Mesenteric fat pad (tissue), 1 donor: Measurements from ENCODE around the gene ST7. TPM values are rescaled to one million over a fixed set of nuclear protein-coding genes. Genes with fewer than 3 reads are reported as not detected.

Experiments used
- DNase-seq: peaks from one replicate; pipeline ENCODE4 v3.0.0-alpha.2; 2020; ENCODE audit warnings: low spot score
- microRNA-seq: library from miRNA; unstranded; fragments of <30 nt; microRNA quantifications from one replicate; pipeline ENCODE4 v1.2.0, GENCODE V29; 2020; ENCODE audit warnings: borderline number of aligned reads
- total RNA-seq: library from RNA; stranded (reverse); fragmentation: NEBNext Ultra II Directional; extraction: Animal tissue kit (Norgen Biotek cat#: 25700); gene quantifications from one replicate; pipeline ENCODE4 v1.2.1, GENCODE V29; 2021
- donor health status: DM: yes; HTN: yes; CAD: no.

Gene ST7
- total RNA-seq, 1 donor from 2014 or later = 17.3 TPM

DNA sequence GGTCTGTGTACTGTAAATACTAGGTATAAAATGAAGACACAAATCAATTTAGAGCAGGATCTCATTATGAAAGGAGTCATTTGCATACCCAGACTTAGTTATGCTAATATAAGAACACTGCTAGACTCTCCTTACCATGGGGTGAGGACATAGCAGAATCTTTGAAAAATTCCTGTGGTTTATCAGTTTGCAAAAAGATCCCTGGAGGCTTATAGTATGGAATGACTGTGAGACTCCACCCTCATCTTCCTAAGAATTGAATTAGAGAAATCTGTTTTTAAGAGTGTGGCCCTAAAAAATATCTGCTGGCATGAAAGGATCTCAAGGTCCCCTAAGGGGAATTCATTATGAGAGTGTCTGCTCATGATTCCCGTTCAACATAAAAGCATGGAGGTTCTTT is 306.3 kb downstream of the ST7 start:
- no peak for DNase-seq

DNA sequence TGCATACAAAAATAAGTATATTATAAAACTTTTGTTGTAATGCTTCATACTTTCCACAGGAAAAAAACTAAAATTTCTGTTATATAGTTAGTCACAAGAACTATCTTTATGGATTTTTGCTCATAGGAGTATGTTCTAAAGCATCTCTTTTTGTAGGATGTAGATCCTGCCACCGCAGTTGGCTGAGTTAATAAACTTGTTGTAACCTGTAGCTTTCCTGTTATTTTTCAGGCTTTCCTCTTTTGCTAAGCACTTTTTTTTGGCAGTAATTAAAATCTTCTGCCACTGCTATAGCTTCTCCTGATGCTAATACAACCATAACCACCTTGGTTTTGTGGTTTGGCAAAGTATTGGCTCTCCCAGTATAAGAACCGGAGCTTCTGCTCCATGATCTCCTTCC is 309.2 kb downstream of the ST7 start:
- no peak for DNase-seq

DNA sequence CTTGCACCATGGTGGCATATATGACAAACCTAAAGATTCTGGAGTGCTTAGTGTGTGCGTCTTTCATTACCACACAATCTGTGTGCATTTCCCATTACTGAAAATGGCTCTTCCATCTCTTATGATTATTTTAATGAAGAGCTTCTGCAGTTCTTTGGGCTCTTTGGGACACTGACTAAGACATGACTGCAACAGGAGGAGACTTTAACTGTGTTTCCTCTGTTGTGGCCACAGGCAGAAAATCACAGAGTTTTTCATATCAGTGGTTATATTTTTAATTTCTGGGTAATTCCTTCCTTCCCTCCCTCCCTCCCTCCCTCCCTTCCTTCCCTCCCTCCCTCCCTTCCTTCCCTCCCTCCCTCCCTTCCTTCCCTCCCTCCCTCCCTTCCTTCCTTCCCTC is 311.4 kb downstream of the ST7 start:
- no peak for DNase-seq

DNA sequence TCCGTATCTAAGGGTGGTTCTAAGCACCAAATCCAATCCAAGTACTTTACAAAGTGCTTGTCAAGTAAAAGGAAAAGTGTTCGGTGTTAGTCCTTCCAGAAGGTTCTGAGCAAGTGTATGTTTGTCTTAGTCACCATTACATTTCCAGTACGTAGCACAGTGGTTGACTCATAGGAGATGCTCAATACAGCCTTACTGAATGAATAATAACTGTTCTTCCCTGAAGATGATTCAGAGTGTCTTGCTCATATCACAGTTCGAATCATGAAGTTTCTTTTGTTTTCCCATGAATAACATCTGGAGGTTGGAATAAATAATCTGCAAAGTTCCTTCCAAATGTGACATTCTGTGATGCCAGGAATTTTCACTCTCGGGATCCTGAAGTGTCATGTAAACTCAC is 316.1 kb downstream of the ST7 start:
- no peak for DNase-seq

DNA sequence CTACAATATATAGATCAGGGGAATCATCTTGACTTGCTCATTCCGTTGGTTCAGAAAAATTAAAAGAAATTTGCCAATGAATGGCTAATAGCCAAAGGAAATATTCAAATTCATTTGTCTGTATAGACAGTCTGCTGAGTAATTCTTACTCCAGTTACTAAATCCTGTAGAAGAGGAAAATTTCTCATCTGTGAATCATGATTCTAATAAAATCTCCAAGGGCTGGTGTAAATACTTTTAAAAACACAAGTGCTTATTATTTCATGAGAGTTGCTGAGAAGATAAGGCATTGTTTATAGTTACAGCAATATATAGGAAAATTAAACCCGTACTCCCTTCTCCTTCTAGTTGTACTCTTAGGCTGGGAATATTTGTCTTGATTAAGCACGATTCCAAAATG is 316.6 kb downstream of the ST7 start:
- no peak for DNase-seq

DNA sequence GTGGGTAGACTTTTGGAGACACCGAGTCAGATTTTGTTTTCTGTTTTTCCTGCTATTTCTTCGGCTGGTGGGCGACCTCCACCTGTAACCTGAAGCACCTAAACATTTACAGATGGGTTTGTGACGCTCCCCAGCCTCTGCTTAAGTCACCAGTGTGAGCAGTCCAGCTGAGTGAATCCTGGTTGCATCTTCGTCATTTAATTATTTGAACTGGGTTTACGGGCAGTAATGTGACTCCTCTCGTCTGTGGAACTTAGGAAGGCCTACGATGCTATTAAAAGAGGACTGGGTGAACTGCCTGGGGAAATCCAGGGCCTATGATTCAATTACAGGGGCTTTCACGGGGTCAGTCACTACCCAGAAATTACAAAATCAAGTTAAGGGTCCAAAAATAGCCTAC is 317.1 kb downstream of the ST7 start:
- no peak for DNase-seq

DNA sequence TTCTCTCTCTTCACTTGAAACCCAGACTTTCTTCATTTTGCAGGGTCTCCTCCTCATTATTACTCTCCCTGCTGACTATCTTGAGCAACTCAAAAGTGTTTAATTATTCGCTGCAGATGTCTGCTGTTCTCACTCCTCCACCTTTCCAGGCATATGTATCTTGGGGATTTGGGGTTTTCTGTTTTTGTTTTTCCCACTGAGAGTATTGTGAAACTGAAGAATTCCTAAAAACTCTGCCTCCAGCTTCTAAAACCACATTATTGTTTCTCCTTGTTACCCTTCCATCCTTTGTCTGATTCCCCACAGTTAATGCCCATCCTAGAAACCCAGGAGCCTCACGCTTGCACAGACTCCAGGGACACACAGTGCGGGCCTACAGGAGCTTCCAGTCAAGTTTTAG is 318.3 kb downstream of the ST7 start:
- no peak for DNase-seq

DNA sequence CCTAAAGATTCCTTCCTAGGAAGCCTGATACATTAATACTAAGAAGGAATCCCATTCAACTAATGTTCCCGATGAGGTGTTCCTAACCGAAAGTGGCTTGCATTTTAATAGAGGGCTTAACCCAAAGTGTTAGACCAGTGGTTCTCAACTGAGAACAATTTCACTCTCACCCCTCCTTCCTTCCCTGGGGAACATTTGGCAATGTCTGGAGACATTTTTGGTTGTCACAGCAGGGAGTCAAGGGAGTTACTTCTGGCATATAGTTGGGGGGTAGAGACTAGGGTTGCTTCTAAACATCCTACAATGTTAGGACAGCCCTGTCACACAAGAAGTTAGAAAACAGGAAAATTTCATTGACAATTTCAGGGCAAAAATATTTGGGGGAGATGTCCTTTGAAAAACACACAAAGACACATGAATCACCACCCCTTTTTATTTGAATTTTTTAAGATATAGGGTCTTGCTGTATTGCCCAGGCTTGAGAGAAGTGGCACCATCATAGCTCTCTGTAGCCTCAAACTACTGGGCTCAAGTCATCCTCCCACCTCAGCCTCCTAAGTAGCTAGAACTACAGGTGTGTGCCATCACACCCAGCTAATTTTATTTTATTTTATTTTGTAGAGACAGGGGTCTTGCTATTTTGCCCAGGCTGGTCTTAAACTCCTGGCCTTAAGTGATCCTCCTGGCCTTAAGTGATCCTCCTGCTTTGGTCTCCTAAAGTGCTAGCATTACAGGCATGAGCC is 318.9 kb downstream of the ST7 start:
- no peak for DNase-seq

DNA sequence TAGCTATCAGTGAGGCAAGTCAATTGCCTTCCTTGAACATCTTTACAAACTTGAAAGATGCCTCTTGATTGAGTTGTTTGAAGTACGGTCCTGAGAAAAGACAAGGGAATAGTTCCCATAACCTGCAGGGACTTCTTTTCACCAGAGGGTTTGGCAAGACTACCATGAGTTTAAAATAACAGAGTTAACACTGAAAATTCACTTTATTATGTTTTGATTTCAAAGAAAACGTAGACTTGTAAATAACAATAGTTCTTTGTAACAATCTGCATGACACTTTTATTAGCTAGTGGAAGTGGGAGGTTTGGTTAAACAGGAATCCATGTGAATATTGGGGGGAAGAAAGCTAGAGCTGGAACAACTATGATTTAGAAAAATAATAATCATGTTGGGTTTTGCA is 320.0 kb downstream of the ST7 start:
- DNase-seq = no peak

DNA sequence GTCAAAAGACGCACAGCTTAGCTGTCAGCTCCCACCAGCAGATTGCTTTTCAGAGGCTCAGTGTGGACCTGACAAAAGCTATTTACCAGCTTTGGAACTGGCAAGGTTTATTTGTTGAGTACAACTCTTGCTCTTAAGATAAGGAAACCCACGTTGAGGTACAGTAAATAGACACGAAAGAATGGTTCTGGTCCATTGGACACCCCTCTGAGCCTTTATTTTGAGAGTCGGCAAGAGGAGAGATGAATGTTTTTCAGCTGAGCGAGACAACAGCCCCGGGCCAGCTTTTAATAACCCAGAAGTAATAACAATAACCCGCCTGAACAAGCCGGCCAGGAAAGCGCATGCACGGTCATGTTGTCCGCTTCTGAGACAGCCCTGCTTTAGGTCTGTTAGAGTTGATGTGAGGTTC is 320.5 kb downstream of the ST7 start:
- no peak for DNase-seq

DNA sequence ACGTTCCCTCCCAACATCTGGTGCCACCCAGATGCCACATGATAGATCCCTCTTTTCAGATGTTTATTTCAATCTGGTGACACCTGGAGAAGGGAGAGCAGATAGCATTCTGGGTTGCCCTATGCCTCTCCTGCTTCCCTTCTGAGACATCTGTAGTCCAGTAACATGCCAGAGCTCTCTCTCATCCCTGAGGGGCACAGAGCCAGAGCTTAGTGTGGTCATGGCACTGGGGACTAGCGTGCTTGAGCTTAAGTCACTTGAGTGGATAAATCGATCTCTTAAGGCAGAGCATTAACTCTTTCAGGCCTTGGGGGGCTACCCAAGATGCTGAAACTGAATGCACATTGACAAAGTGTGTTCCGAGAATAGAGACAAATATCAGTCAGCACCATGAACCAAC is 321.6 kb downstream of the ST7 start:
- DNase-seq = no peak

DNA sequence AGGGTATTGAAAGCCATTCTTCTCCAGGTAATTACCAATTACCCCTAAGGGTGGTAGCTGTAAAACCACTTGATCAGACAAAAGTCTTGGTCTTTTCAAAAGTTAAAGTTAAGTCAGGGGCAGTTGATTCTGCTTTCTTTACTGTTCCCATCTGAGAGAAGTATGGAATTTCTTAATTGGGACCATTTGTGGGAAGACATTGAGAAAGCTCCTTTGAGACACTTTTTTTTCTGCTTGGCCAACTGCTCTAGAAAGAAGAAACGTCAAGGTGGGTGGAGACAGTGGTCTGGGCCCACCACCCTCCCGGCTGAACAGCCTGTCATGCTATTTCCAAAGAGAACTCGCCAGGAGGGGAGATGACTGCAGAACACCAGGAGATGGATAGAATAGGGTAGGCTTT is 324.3 kb downstream of the ST7 start:
- DNase-seq = no peak

DNA sequence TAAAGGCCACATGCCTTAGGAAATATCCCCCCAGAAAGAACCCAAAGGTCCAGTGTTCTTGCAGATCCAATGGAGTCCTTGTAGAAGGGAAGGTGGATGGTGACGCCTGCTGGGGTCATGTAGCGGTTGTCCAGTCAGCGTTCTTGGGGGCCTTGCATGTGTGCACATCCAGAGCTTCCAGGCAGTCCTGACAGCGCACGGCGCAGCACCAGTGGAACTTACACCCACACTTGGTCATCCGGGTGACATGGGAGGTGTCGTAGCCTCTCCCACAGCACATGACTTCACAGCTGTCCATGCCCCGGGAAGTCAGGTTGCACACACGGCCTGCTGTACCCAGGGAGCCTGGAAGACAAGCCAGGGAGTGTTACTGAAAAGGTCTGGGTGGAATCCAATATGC is 324.7 kb downstream of the ST7 start:
- DNase-seq = no peak

DNA sequence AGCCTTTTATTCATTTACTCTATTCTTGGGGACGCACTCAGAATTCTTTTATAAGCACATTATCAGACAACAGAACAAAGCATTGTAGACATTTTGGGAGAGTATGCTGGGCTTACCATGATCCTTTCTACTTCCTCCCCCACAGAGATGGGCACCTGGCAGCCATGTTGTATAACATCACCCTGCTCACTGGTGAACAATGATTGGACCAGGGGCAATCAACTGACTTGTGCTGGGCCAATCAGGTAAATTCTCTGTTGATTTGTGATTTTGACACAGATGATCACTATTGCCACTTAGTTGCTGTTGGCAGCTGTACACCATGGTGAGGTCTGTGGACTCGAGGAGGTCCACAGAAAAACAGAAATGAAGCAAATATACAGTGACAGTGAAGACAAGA is 325.9 kb downstream of the ST7 start:
- no peak for DNase-seq

Small RNAs within 50 kb of the gene (microRNA-seq; reads per million reads assigned to microRNA genes)
- not detected for gene MIR6132

Other genes with a start within 250 kb of the ST7 start
- gene CAPZA2, start 90.9 kb upstream of the ST7 start, total RNA-seq = 246 TPM